ENCODE results near the gene MTHFD1.

MTHFD1 gene

GRCh38 chr14:64491637-64492036, 103.5 kb downstream of the MTHFD1 start:
- no peak for DNase-seq (ENCODE audit: low read depth in 2 of 2)

- DNase-seq (ENCODE audit: low read depth in 2 of 2): no peak
These were observed 105.3 kb downstream of the MTHFD1 start for GRCh38 chr14:64493455-64493854.

DNA sequence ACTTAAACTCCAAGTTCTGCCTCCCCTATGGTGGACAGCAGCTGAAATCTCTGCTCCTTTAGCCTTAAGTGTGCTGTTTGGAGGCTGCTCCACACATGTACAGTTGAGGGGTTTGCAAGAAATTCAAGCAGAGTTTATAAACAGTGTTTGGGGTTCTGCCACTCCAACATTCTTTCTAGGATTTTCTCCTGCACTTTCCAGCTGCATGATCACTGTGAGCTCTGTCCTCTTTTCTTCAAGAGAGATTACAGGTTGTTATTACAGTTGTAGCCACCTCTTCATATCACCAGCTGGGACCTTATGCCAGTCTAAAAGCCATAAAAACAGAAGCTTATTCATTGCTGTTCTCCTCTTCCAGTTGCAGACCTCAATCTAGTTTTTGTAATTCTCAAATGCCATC, 107.1 kb downstream of the MTHFD1 start:
- DNase-seq (ENCODE audit: low read depth in 2 of 2): no peak

GRCh38 chr14:64496764-64497163, 108.6 kb downstream of the MTHFD1 start:
- DNase-seq (ENCODE audit: low read depth in 2 of 2): no peak

- DNase-seq (ENCODE audit: low read depth in 2 of 2): no peak
These were observed 111.9 kb downstream of the MTHFD1 start for GRCh38 chr14:64500088-64500487.

DNA sequence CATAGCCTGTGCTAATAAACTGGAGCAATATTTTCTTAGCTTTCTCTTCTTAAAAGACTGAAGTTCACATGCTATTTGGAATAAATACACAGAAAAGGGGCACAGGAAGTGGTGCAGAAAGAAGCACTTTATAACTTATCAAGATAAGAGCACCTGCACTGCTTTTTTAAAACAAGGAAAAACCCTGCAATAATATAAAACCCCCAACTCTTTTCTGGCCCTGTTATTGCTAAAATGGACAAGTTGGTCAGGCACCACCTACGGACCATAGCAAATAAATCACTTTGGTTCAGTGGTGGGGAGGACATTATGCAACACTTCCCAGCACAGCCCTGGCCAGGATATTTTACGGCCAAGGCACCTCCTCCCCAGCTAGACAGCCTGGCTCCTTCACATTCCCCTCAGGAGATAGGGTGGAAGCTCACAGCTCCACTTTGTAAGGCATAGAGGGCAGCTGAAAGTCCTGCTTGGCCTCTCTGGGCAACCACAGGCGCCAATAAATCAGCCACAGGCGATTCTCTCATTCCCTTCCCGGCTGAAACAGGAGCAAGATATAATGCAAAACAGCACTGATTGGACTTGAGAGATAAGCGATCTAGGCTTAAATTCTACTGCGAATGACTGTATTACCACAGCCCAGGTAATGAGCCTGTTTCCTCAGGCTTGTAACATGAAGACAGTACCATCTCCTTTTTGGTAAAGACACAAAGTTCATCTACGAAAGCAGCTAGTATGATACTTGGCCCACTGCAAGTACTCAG, 113.4 kb downstream of the MTHFD1 start:
- no peak for DNase-seq (ENCODE audit: low read depth in 2 of 2)

- no peak for DNase-seq (ENCODE audit: low read depth in 2 of 2)
These were observed 114.3 kb downstream of the MTHFD1 start for GRCh38 chr14:64502456-64502855.

GRCh38 chr14:64502887-64503433, 114.8 kb downstream of the MTHFD1 start:
- DNase-seq (ENCODE audit: low read depth in 2 of 2): no peak

GRCh38 chr14:64503434-64504309, 115.5 kb downstream of the MTHFD1 start, which contains the start of gene ZBTB25:
ZBTB25 (minus strand) TSS chr14:64503838; CDS start chr14:64490533, 13,305 bp downstream.
- DNase-seq (ENCODE audit: low read depth in 2 of 2): peak; percentile 96

GRCh38 chr14:64504310-64504896, 116.2 kb downstream of the MTHFD1 start, which contains the start of gene ZBTB1:
ZBTB1 (plus strand) TSS chr14:64504770; CDS start chr14:64521505, 16,735 bp downstream.
- DNase-seq (ENCODE audit: low read depth in 2 of 2): peak; percentile 83 to 90

- peak; percentile 77 to 82 for DNase-seq (ENCODE audit: low read depth in 2 of 2)
These were observed 117.0 kb downstream of the MTHFD1 start for GRCh38 chr14:64504897-64505794.

- no peak for DNase-seq (ENCODE audit: low read depth in 2 of 2)
These were observed 118.6 kb downstream of the MTHFD1 start for GRCh38 chr14:64506721-64507120.

DNA sequence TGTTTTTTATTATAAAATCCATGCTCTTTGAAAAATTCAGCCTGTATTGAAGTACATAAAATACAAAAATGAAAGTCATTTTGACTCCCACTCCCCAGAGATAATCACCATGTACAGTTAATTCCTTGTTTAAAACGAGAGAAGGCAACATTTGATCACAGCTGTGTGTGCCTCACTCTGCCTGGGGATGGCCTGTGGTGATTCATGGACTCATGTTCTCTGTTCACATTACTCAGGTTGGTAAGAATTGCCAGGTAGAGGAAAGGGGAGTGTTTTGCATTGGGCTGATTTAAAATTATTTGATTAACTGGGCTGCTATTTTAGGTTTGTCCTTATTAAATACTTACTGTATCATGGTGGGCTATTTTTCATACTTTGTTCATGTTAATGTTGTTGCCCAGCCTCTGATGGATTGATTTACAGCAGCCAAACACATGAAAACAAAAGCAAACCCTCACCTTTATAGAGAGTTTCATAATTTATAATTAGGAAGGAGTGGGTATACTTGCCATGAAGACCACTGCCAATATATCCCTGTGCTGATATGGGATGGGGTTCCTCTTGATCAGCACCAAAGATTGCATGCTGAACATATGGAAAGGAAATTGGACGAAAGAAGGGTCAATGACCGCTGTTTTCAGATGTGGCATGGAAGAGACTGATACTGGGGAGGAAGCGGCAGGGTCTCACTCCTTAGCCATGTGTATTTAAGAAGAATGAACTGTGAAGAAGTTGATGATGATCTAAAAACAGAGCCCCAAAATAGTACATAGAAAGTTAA, 119.4 kb downstream of the MTHFD1 start:
- DNase-seq (ENCODE audit: low read depth in 2 of 2): peak in 1 of 2 donors; percentile 27

GRCh38 chr14:64508215-64508776, 120.1 kb downstream of the MTHFD1 start:
- DNase-seq (ENCODE audit: low read depth in 2 of 2): no peak

- DNase-seq (ENCODE audit: low read depth in 2 of 2): no peak
These were observed 120.9 kb downstream of the MTHFD1 start for GRCh38 chr14:64509036-64509435.

Measured in stimulated activated CD8-positive, alpha-beta memory T cell treated with anti-CD3 and anti-CD28 coated beads, Interleukin-7, amount 100 ng/mL, for 4 hours (primary cell).